ENCODE measurements around the gene RBL2. TPM values are rescaled to one million over a fixed set of nuclear protein-coding genes. Genes with fewer than 3 reads are reported as not detected.
"Not testable (repeated sequence)": the region's sequence is repeated elsewhere in the genome, so short reads cannot be mapped to it uniquely, and the experiment has no call there.

RBL2 gene
- total and polyA plus RNA-seq, 7 donors = 25.0 to 113 (median 74.9) TPM

GRCh38 chr16:53529513-53529912 lies 95.2 kb downstream of the RBL2 start:
- no peak for DNase-seq
- no peaks in the 10 kb centered on the region for H3K4me1 ChIP-seq
- no peaks in the 10 kb centered on the region for H3K36me3 ChIP-seq
- no peak overlapping the region for H3K27ac ChIP-seq
- intact Hi-C loops (cut with DNase I) = no loop called here
- no peaks in the 10 kb centered on the region for H3K9me3 ChIP-seq
- WGBS, 2 donors = 92 to 93% methylated on average over 14 of the region's 14 CpGs
- no peak overlapping the region for H3K4me3 ChIP-seq
- H3K27me3 ChIP-seq = no peaks in the 10 kb centered on the region
- TF ChIP-seq EP300 (IDR thresholded peaks at IDR 0.05) (no peak), POLR2AphosphoS5 (IDR thresholded peaks at IDR 0.05) (no peak), POLR2A (IDR thresholded peaks at IDR 0.05) (no peak), CTCF (IDR thresholded peaks at IDR 0.05) (no peak)

GRCh38 chr16:53530046-53530445 lies 95.8 kb downstream of the RBL2 start:
- H3K27me3 ChIP-seq = no peaks in the 10 kb centered on the region
- DNase-seq = no peak
- H3K27ac ChIP-seq = no peak overlapping the region
- WGBS, 2 donors = 75 to 81% methylated on average over 10 of the region's 10 CpGs
- intact Hi-C loops (cut with DNase I) = no loop called here
- TF ChIP-seq EP300 (IDR thresholded peaks at IDR 0.05) (no peak), POLR2AphosphoS5 (IDR thresholded peaks at IDR 0.05) (no peak), CTCF (IDR thresholded peaks at IDR 0.05) (no peak), POLR2A (IDR thresholded peaks at IDR 0.05) (no peak)
- H3K4me3 ChIP-seq = no peak overlapping the region
- no peaks in the 10 kb centered on the region for H3K9me3 ChIP-seq
- H3K36me3 ChIP-seq = no peaks in the 10 kb centered on the region
- no peaks in the 10 kb centered on the region for H3K4me1 ChIP-seq

- no peaks in the 10 kb centered on the region for H3K27me3 ChIP-seq
- no peaks in the 10 kb centered on the region for H3K9me3 ChIP-seq
- H3K4me1 ChIP-seq = no peaks in the 10 kb centered on the region
- no peak overlapping the region for H3K4me3 ChIP-seq
- no peak overlapping the region for H3K27ac ChIP-seq
- no peaks in the 10 kb centered on the region for H3K36me3 ChIP-seq
- WGBS, 2 donors = 32 to 74% methylated on average over 1 of the region's 1 CpG
- DNase-seq = no peak
- TF ChIP-seq POLR2AphosphoS5 (IDR thresholded peaks at IDR 0.05) = no peak
- TF ChIP-seq POLR2A (IDR thresholded peaks at IDR 0.05) = no peak
- TF ChIP-seq EP300 (IDR thresholded peaks at IDR 0.05) = no peak
- TF ChIP-seq CTCF (IDR thresholded peaks at IDR 0.05) = no peak
- intact Hi-C loops (cut with DNase I) = no loop called here
Observed at GRCh38 chr16:53530741-53531140, 96.5 kb downstream of the RBL2 start.

- DNase-seq = no peak
- intact Hi-C loops (cut with DNase I) = no loop called here
- H3K36me3 ChIP-seq = no peaks in the 10 kb centered on the region
- no peak overlapping the region for H3K27ac ChIP-seq
- H3K4me3 ChIP-seq = no peak overlapping the region
- no peaks in the 10 kb centered on the region for H3K9me3 ChIP-seq
- TF ChIP-seq POLR2A (IDR thresholded peaks at IDR 0.05) = no peak
- no peak for TF ChIP-seq CTCF (IDR thresholded peaks at IDR 0.05)
- TF ChIP-seq EP300 (IDR thresholded peaks at IDR 0.05) = no peak
- TF ChIP-seq POLR2AphosphoS5 (IDR thresholded peaks at IDR 0.05) = no peak
- no peaks in the 10 kb centered on the region for H3K4me1 ChIP-seq
- no peaks in the 10 kb centered on the region for H3K27me3 ChIP-seq
- WGBS, 2 donors = 90 to 91% methylated on average over 2 of the region's 2 CpGs
Observed at GRCh38 chr16:53534206-53534605, 99.9 kb downstream of the RBL2 start.

GRCh38 chr16:53537626-53538025 lies 103.4 kb downstream of the RBL2 start:
- intact Hi-C loops (cut with DNase I) = no loop called here
- Histone ChIP-seq H3K9me3 (no peaks in the 10 kb centered on the region), H3K4me3 (no peak overlapping the region), H3K27me3 (peaks cover 0 to 6% (median 0%) of the 10 kb centered on the region in 3 donors), H3K4me1 (no peaks in the 10 kb centered on the region), H3K36me3 (no peaks in the 10 kb centered on the region), H3K27ac (no peak overlapping the region)
- DNase-seq = no peak
- 87 to 91% methylated on average over 5 of the region's 5 CpGs for WGBS, 2 donors
- TF ChIP-seq POLR2AphosphoS5 (IDR thresholded peaks at IDR 0.05) (no peak), CTCF (IDR thresholded peaks at IDR 0.05) (no peak), EP300 (IDR thresholded peaks at IDR 0.05) (no peak), POLR2A (IDR thresholded peaks at IDR 0.05) (no peak)

- DNase-seq; H3K36me3 ChIP-seq; H3K4me3 ChIP-seq; H3K9me3 ChIP-seq; H3K27ac ChIP-seq; H3K4me1 ChIP-seq; intact Hi-C loops (cut with DNase I): not testable (repeated sequence)
- WGBS, 2 donors = 93 to 96% methylated on average over 25 to 27 of the region's 27 CpGs
- H3K27me3 ChIP-seq = peaks cover 0 to 15% (median 0%) of the 10 kb centered on the region in 3 donors
Observed at GRCh38 chr16:53539346-53539745, 105.1 kb downstream of the RBL2 start.

GRCh38 chr16:53539759-53540718 lies 105.8 kb downstream of the RBL2 start:
- peaks cover 0 to 22% (median 0%) of the 10 kb centered on the region in 3 donors for H3K27me3 ChIP-seq
- H3K27ac ChIP-seq; intact Hi-C loops (cut with DNase I); DNase-seq; H3K4me1 ChIP-seq; H3K36me3 ChIP-seq; H3K9me3 ChIP-seq; H3K4me3 ChIP-seq: not testable (repeated sequence)
- 78 to 82% methylated on average over 13 of the region's 13 CpGs for WGBS, 2 donors

Measured in sigmoid colon (tissue), 7 donors.